Smooth muscle cell (in vitro differentiated cells): ENCODE measurements around the gene DCBLD1. TPM values are rescaled to one million over a fixed set of nuclear protein-coding genes. Genes with fewer than 3 reads are reported as not detected.

Source experiments
- DNase-seq: peaks from one replicate; lab custom pipeline; 2025; ENCODE audit not compliant: unreplicated experiment; lab: John Stamatoyannopoulos, UW
- H2AFZ ChIP-seq: fragments of 200-600 bp; sonication (generic); 2 replicates; pipeline ENCODE4 v1.6.0; 2016; ENCODE audit warnings: antibody characterized with exemption, low read depth, mild to moderate bottlenecking
- H3F3A ChIP-seq: fragments of 200-600 bp; sonication (generic); 2 replicates; pipeline ENCODE4 v1.6.0; 2017; ENCODE audit warnings: antibody characterized with exemption, low read depth
- H3K27ac ChIP-seq: fragments of 200-600 bp; sonication (generic); 2 replicates; pipeline ENCODE4 v1.5.1; 2016; ENCODE audit warnings: low read depth, mild to moderate bottlenecking
- H3K27me3 ChIP-seq: fragments of 200-600 bp; sonication (generic); 2 replicates; pipeline ENCODE4 v1.6.1; 2016; ENCODE audit warnings: low read depth, mild to moderate bottlenecking
- H3K36me3 ChIP-seq: fragments of 200-600 bp; sonication (generic); 2 replicates; pipeline ENCODE4 v1.5.1; 2016; ENCODE audit warnings: low read depth
- H3K4me1 ChIP-seq: fragments of 200-600 bp; sonication (generic); 2 replicates; pipeline ENCODE4 v1.5.1; 2016; ENCODE audit warnings: low read depth
- H3K4me2 ChIP-seq: fragments of 200-600 bp; sonication (generic); 2 replicates; pipeline ENCODE4 v1.6.0; 2016; ENCODE audit warnings: mild to moderate bottlenecking
- H3K4me3 ChIP-seq: fragments of 200-600 bp; sonication (generic); 2 replicates; pipeline ENCODE4 v1.5.1; 2016; ENCODE audit warnings: mild to moderate bottlenecking
- H3K79me2 ChIP-seq: fragments of 200-600 bp; sonication (generic); 2 replicates; pipeline ENCODE4 v1.6.0; 2016; ENCODE audit warnings: low read depth, mild to moderate bottlenecking
- H3K9ac ChIP-seq: fragments of 200-600 bp; sonication (generic); 2 replicates; pipeline ENCODE4 v1.6.0; 2016; ENCODE audit warnings: low read depth
- H3K9me3 ChIP-seq: fragments of 200-600 bp; sonication (generic); replicated peaks from 2 replicates; pipeline ENCODE4 v1.5.1; 2016; ENCODE audit warnings: low read depth
- H4K20me1 ChIP-seq: fragments of 200-600 bp; sonication (generic); 2 replicates; pipeline ENCODE4 v1.6.0; 2016; ENCODE audit warnings: low read depth
- CTCF ChIP-seq: fragments of 200-600 bp; sonication (generic); IDR thresholded peaks from 2 replicates; pipeline ENCODE4 v1.5.1; 2017; ENCODE audit warnings: borderline replicate concordance, mild to moderate bottlenecking, antibody characterized with exemption; ENCODE audit not compliant: insufficient read depth, poor library complexity, severe bottlenecking
- WGBS: methylation state at CpG from one replicate; pipeline ENCODE4 v1.1.7; 2016; ENCODE audit warnings: low lambda C conversion rate; 5-methylcytosine and 5-hydroxymethylcytosine counted together
- polyA plus RNA-seq: library from polyadenylated mRNA; unstranded; fragments of >200 nt; fragmentation: Nextera tagmentation; extraction: Ambion mirVana; gene quantifications from 2 replicates; pipeline ENCODE4 v1.2.1, GENCODE V29; 2016
- total RNA-seq: library from RNA; depleted of rRNA; stranded (reverse); fragments of >200 nt; gene quantifications from 2 replicates; pipeline ENCODE4 v1.2.3, GENCODE V29; 2014

The DCBLD1 gene
- total and polyA plus RNA-seq, 2 experiments from 2014 or later = 44.6 to 82.1 TPM

GRCh38 chr6:117540670-117541069, 58.2 kb downstream of the DCBLD1 start:
- Histone ChIP-seq H3K36me3 (peaks cover 14% of the 10 kb centered on the region), H3K4me2 (no peak overlapping the region), H4K20me1 (no peaks in the 10 kb centered on the region), H3F3A (no peaks in the 10 kb centered on the region), H3K27ac (peak overlapping the region; percentile 50), H3K9me3 (no peaks in the 10 kb centered on the region), H3K9ac (no peak overlapping the region), H3K4me3 (no peak overlapping the region), H3K4me1 (no peaks in the 10 kb centered on the region), H3K79me2 (no peaks in the 10 kb centered on the region), H2AFZ (no peak overlapping the region), H3K27me3 (no peaks in the 10 kb centered on the region)
- 80% methylated on average over 8 of the region's 8 CpGs for WGBS
- TF ChIP-seq CTCF = no peak
- no peak for DNase-seq

GRCh38 chr6:117542493-117542892, 60.0 kb downstream of the DCBLD1 start:
- DNase-seq = no peak
- peaks cover 14% of the 10 kb centered on the region for H3K36me3 ChIP-seq
- TF ChIP-seq CTCF = no peak
- H3K27me3 ChIP-seq = no peaks in the 10 kb centered on the region
- peak overlapping the region; percentile 1 for H3K27ac ChIP-seq
- WGBS = 74% methylated on average over 3 of the region's 3 CpGs
- no peaks in the 10 kb centered on the region for H3K4me1 ChIP-seq
- no peak overlapping the region for H3K9ac ChIP-seq
- H3K79me2 ChIP-seq = no peaks in the 10 kb centered on the region
- no peak overlapping the region for H3K4me3 ChIP-seq
- no peak overlapping the region for H2AFZ ChIP-seq
- no peaks in the 10 kb centered on the region for H3K9me3 ChIP-seq
- no peaks in the 10 kb centered on the region for H4K20me1 ChIP-seq
- H3K4me2 ChIP-seq = no peak overlapping the region
- H3F3A ChIP-seq = no peaks in the 10 kb centered on the region

GRCh38 chr6:117544716-117545115, 62.2 kb downstream of the DCBLD1 start:
- H3K4me2 ChIP-seq = no peak overlapping the region
- no peak for DNase-seq
- no peak overlapping the region for H3K4me3 ChIP-seq
- H3K27ac ChIP-seq = peak overlapping the region; percentile 64
- H3F3A ChIP-seq = no peaks in the 10 kb centered on the region
- no peaks in the 10 kb centered on the region for H3K27me3 ChIP-seq
- no peaks in the 10 kb centered on the region for H3K4me1 ChIP-seq
- H3K36me3 ChIP-seq = peaks cover 3% of the 10 kb centered on the region
- no peaks in the 10 kb centered on the region for H3K9me3 ChIP-seq
- 63% methylated on average over 3 of the region's 3 CpGs for WGBS
- H4K20me1 ChIP-seq = no peaks in the 10 kb centered on the region
- no peak overlapping the region for H3K9ac ChIP-seq
- no peaks in the 10 kb centered on the region for H3K79me2 ChIP-seq
- no peak for TF ChIP-seq CTCF
- H2AFZ ChIP-seq = no peak overlapping the region

- 78% methylated on average over 4 of the region's 4 CpGs for WGBS
These were observed 62.7 kb downstream of the DCBLD1 start for GRCh38 chr6:117545161-117545595.

More at GRCh38 chr6:117545161-117545595, 62.7 kb downstream of the DCBLD1 start:
- H4K20me1 ChIP-seq = no peaks in the 10 kb centered on the region
- no peaks in the 10 kb centered on the region for H3K79me2 ChIP-seq
- no peaks in the 10 kb centered on the region for H3K4me1 ChIP-seq
- DNase-seq = no peak
- no peak overlapping the region for H3K4me3 ChIP-seq
- H3K4me2 ChIP-seq = no peak overlapping the region
- H2AFZ ChIP-seq = no peak overlapping the region
- no peaks in the 10 kb centered on the region for H3K9me3 ChIP-seq
- no peak overlapping the region for H3K9ac ChIP-seq
- peak overlapping the region; percentile 64 for H3K27ac ChIP-seq
- H3K36me3 ChIP-seq = peaks cover 3% of the 10 kb centered on the region
- TF ChIP-seq CTCF = no peak
- peaks cover under 1% of the 10 kb centered on the region for H3F3A ChIP-seq
- no peaks in the 10 kb centered on the region for H3K27me3 ChIP-seq
